ENCODE data around the gene SYTL1.

SYTL1 gene

GRCh38 chr1:27349784-27350662 lies 8.2 kb downstream of the SYTL1 start:
- peak; percentile 38 to 70 for DNase-seq

- peak in 1 of 2 experiments; percentile 50 for DNase-seq
Measured at GRCh38 chr1:27350663-27351540, 9.1 kb downstream of the SYTL1 start.

GRCh38 chr1:27351541-27352107 lies 9.8 kb downstream of the SYTL1 start:
- no peak for DNase-seq

GRCh38 chr1:27353166-27353565 lies 11.3 kb downstream of the SYTL1 start:
- no peak for DNase-seq

GRCh38 chr1:27353629-27354028 lies 11.8 kb downstream of the SYTL1 start:
- DNase-seq, result no peak

GRCh38 chr1:27355683-27356082 lies 13.9 kb downstream of the SYTL1 start:
- DNase-seq, result no peak

- DNase-seq, result no peak
Measured at GRCh38 chr1:27356277-27356618, 14.4 kb downstream of the SYTL1 start.

GRCh38 chr1:27356619-27357280 lies 14.9 kb downstream of the SYTL1 start:
- DNase-seq, result no peak

- DNase-seq, result peak in 1 of 2 experiments; percentile 48
Measured at GRCh38 chr1:27357281-27358037, 15.6 kb downstream of the SYTL1 start.

- no peak for DNase-seq
Measured at GRCh38 chr1:27358038-27358927, 16.5 kb downstream of the SYTL1 start.

- DNase-seq, result no peak
Measured at GRCh38 chr1:27358928-27359313, 17.1 kb downstream of the SYTL1 start.

- DNase-seq, result no peak
Measured at GRCh38 chr1:27359822-27360158, 18.0 kb downstream of the SYTL1 start.

- no peak for DNase-seq
Measured at GRCh38 chr1:27360159-27361043, 18.6 kb downstream of the SYTL1 start.

- no peak for DNase-seq
Measured at GRCh38 chr1:27361044-27361402, 19.2 kb downstream of the SYTL1 start.

- DNase-seq, result no peak
Measured at GRCh38 chr1:27361553-27361952, 19.7 kb downstream of the SYTL1 start.

- DNase-seq, result no peak
Measured at GRCh38 chr1:27363766-27364695, 22.2 kb downstream of the SYTL1 start.

GRCh38 chr1:27364696-27365371 lies 23.0 kb downstream of the SYTL1 start:
- DNase-seq, result no peak

- peak; percentile 72 to 76 for DNase-seq
Measured at GRCh38 chr1:27365372-27366112, 23.7 kb downstream of the SYTL1 start.

Data from NCI-H524 (cell line).